AG09309 (cell line): Measurements from ENCODE around the gene TH.

Experiments
- DNase-seq: peaks from one replicate; pipeline ENCODE4 v3.0.0-alpha.2; 2010; ENCODE audit warnings: low read depth
- H3K4me3 ChIP-seq: 2 replicates; pipeline ENCODE4 v1.5.1; 2011; ENCODE audit warnings: mild to moderate bottlenecking, low read depth, low read length, moderate library complexity; ENCODE audit not compliant: control insufficient read depth
- TF ChIP-seq, protein P1 (sequence below): IDR thresholded peaks from 2 replicates; pipeline ENCODE4 v1.5.1; 2011; ENCODE audit warnings: mild to moderate bottlenecking, low read depth, low read length, inconsistent platforms; ENCODE audit not compliant: insufficient read depth, control insufficient read depth; ENCODE audit errors: missing control alignments

The TH gene

GRCh38 chr11:2193099-2193887 lies 21.7 kb upstream of the TH start:
- no peak overlapping the region for H3K4me3 ChIP-seq
- DNase-seq, result no peak
- TF ChIP-seq, protein P1, sequence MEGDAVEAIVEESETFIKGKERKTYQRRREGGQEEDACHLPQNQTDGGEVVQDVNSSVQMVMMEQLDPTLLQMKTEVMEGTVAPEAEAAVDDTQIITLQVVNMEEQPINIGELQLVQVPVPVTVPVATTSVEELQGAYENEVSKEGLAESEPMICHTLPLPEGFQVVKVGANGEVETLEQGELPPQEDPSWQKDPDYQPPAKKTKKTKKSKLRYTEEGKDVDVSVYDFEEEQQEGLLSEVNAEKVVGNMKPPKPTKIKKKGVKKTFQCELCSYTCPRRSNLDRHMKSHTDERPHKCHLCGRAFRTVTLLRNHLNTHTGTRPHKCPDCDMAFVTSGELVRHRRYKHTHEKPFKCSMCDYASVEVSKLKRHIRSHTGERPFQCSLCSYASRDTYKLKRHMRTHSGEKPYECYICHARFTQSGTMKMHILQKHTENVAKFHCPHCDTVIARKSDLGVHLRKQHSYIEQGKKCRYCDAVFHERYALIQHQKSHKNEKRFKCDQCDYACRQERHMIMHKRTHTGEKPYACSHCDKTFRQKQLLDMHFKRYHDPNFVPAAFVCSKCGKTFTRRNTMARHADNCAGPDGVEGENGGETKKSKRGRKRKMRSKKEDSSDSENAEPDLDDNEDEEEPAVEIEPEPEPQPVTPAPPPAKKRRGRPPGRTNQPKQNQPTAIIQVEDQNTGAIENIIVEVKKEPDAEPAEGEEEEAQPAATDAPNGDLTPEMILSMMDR, result no peak

- TF ChIP-seq, protein P1, result no peak
- DNase-seq, result no peak
- H3K4me3 ChIP-seq, result no peak overlapping the region
Observed at GRCh38 chr11:2192435-2192834, 20.8 kb upstream of the TH start.

DNA sequence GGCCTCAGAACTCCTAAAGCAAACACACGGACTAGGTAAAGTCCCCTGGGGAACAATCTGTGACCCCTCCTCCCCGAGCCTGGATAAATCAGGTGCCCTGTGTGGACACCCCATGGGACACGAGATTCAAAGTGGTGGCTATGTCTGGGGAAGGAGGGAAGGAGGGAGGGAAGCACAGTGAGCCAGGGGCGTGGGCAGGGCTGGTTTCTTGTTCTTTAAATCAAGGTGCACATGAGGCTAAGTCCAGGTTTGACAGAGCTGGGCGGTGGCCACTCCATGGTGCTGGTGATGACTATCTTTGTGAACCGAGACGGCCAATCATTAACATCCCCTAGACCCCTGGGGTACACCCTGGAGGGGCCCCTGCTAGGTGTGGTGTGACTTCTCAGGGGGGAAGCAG lies 20.3 kb upstream of the TH start:
- H3K4me3 ChIP-seq, result no peak overlapping the region
- TF ChIP-seq, protein P1, result no peak
- no peak for DNase-seq

GRCh38 chr11:2190657-2191471 lies 19.2 kb upstream of the TH start:
- no peak for DNase-seq
- H3K4me3 ChIP-seq, result no peak overlapping the region
- TF ChIP-seq, protein P1, result no peak

GRCh38 chr11:2189938-2190656 lies 18.5 kb upstream of the TH start:
- DNase-seq, result no peak
- TF ChIP-seq, protein P1, result no peak
- H3K4me3 ChIP-seq, result no peak overlapping the region

- no peak overlapping the region for H3K4me3 ChIP-seq
- TF ChIP-seq, protein P1, result no peak
- DNase-seq, result no peak
Observed at GRCh38 chr11:2188745-2189144, 17.1 kb upstream of the TH start.
